MCF 10A (cell line): ENCODE measurements around the gene RAD51B. TPM values are rescaled to one million over a fixed set of nuclear protein-coding genes. Genes with fewer than 3 reads are reported as not detected.

Experiments
- BruUV-seq: library from RNA; stranded (reverse); fragments of 400-500 nt; replicated peaks from 2 replicates; lab custom pipeline; 2021; lab: Mats Ljungman, UMichigan
- CTCF ChIA-PET: fragments of 300-600 bp; sonication (Branson Sonifier 250); formaldehyde crosslinking; extraction: SDS; loops from one replicate; lab custom pipeline; 2021; ENCODE audit warnings: antibody characterized with exemption, inconsistent platforms; lab: Yijun Ruan, JAX
- POLR2A ChIA-PET: fragments of 300-600, 350-650 bp; sonication (Branson Sonifier 250); formaldehyde crosslinking; extraction: SDS; loops from one replicate; lab custom pipeline; 2020; ENCODE audit warnings: antibody characterized with exemption, inconsistent platforms; lab: Yijun Ruan, JAX
- DNase-seq: peaks from one replicate; pipeline ENCODE4 v3.0.0-alpha.2; 2018; ENCODE audit not compliant: unreplicated experiment
- H3K27ac Mint-ChIP-seq: one replicate; pipeline ENCODE4 v1.8.0; 2022; ENCODE audit warnings: mild to moderate bottlenecking, low read depth, mixed read lengths; ENCODE audit not compliant: unreplicated experiment
- H3K27me3 Mint-ChIP-seq: one replicate; pipeline ENCODE4 v1.8.0; 2022; ENCODE audit warnings: mixed read lengths; ENCODE audit not compliant: insufficient read depth, unreplicated experiment
- H3K36me3 Mint-ChIP-seq: one replicate; pipeline ENCODE4 v1.8.0; 2022; ENCODE audit warnings: mild to moderate bottlenecking, moderate library complexity, mixed read lengths; ENCODE audit not compliant: insufficient read depth, unreplicated experiment
- H3K4me1 Mint-ChIP-seq: one replicate; pipeline ENCODE4 v1.8.0; 2022; ENCODE audit warnings: mixed read lengths; ENCODE audit not compliant: insufficient read depth, unreplicated experiment
- H3K4me3 Mint-ChIP-seq: one replicate; pipeline ENCODE4 v1.8.0; 2022; ENCODE audit warnings: mild to moderate bottlenecking, moderate library complexity, mixed read lengths; ENCODE audit not compliant: unreplicated experiment
- H3K9me3 Mint-ChIP-seq: one replicate; pipeline ENCODE4 v1.8.0; 2022; ENCODE audit warnings: mixed read lengths; ENCODE audit not compliant: unreplicated experiment
- CTCF ChIP-seq: fragments of 200-600 bp; IDR thresholded peaks from one replicate; pipeline ENCODE4 v1.8.0; 2022; ENCODE audit warnings: antibody characterized with exemption, mild to moderate bottlenecking; ENCODE audit not compliant: unreplicated experiment
- intact Hi-C: fragments of 100-400 bp; cut with micrococcal nuclease; formaldehyde crosslinking; loops from 2 replicates; pipeline ENCODE4 v1.14.1; 2022
- total RNA-seq: library from RNA; stranded (reverse); gene quantifications from 2 replicates; pipeline ENCODE4 v1.2.3, GENCODE V29; 2022

RAD51B gene
- total RNA-seq, 1 experiment from 2014 or later = 14.6 TPM

- CTCF ChIA-PET = no interaction called here
- no peaks in the 10 kb centered on the region for H3K36me3 Mint-ChIP-seq
- no peaks in the 10 kb centered on the region for H3K27me3 Mint-ChIP-seq
- DNase-seq = no peak
- no peak overlapping the region for H3K4me3 Mint-ChIP-seq
- intact Hi-C loops = no loop called here
- POLR2A ChIA-PET = no interaction called here
- TF ChIP-seq CTCF = no peak
- H3K4me1 Mint-ChIP-seq = no peaks in the 10 kb centered on the region
- peaks cover 5% of the 10 kb centered on the region for H3K9me3 Mint-ChIP-seq
- H3K27ac Mint-ChIP-seq = no peak overlapping the region
- BruUV-seq = no TSS peak
These were observed 787.1 kb downstream of the RAD51B start for GRCh38 chr14:68606644-68607043.

GRCh38 chr14:68607081-68607866 lies 787.7 kb downstream of the RAD51B start:
- Mint-ChIP-seq H3K27me3 (no peaks in the 10 kb centered on the region), H3K27ac (no peak overlapping the region), H3K9me3 (peaks cover 3% of the 10 kb centered on the region), H3K36me3 (no peaks in the 10 kb centered on the region), H3K4me1 (no peaks in the 10 kb centered on the region), H3K4me3 (no peak overlapping the region)
- ChIA-PET CTCF (no interaction called here), POLR2A (interaction anchor here (0.5 to 0.7 kb wide), 2 partner anchors 28 to 189 kb away, joined by 3 read pairs; no protein-coding TSS in a partner anchor)
- no TSS peak for BruUV-seq
- TF ChIP-seq CTCF = no peak
- DNase-seq = no peak
- intact Hi-C loops = no loop called here

GRCh38 chr14:68607867-68608573 lies 788.4 kb downstream of the RAD51B start:
- CTCF ChIA-PET = no interaction called here

More at GRCh38 chr14:68607867-68608573, 788.4 kb downstream of the RAD51B start:
- no peaks in the 10 kb centered on the region for H3K27me3 Mint-ChIP-seq
- peaks cover 9% of the 10 kb centered on the region for H3K9me3 Mint-ChIP-seq
- H3K27ac Mint-ChIP-seq = no peak overlapping the region
- H3K4me3 Mint-ChIP-seq = no peak overlapping the region
- POLR2A ChIA-PET = interaction anchor here (0.6 kb wide), 1 partner anchor 72 kb away, joined by 3 read pairs; no protein-coding TSS in a partner anchor
- DNase-seq = no peak
- no peak for TF ChIP-seq CTCF
- H3K36me3 Mint-ChIP-seq = no peaks in the 10 kb centered on the region
- BruUV-seq = no TSS peak
- H3K4me1 Mint-ChIP-seq = no peaks in the 10 kb centered on the region
- intact Hi-C loops = no loop called here
